Activated CD4-positive, alpha-beta T cell treated with anti-CD3 and anti-CD28 coated beads, Interleukin-2, amount 50 U/mL, for 48 hours (primary cell): Measurements from ENCODE around the gene GDA.
"Not testable (repeated sequence)": the region's sequence is repeated elsewhere in the genome, so short reads cannot be mapped to it uniquely, and the experiment has no call there.

Experiments used
- DNase-seq, 2 experiments: peaks; one replicate each; pipeline ENCODE4 v3.0.0-alpha.2; 2020

Gene GDA

DNA sequence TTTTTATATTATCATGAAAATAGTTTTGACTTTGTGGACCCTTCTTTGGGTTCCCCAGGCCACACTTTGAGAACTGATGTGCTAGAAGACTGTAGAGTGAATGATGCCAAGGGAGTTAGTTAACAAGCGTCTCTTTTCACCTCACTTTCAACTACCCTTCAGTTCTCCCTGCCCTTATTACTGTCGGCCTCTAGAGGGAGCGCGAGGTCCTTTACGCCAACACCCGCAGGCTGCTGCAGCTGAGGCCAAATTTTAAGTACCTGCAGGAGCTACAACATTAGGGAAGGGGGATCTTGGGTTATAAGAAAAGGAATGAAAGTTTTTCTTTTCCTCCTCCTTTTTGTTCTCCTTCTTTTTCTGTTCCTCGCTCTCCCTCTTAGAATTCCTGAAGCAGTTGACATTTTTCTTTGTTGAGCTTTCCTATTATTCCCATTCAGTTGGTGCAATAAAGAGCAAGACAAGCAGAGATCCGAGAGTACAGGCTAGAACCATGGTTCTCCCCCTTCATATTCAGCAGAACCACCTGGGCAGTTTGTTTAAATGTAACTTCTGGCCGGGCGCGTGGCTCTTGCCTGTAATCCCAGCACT is 131.8 kb downstream of the GDA start:
- DNase-seq, result peak; percentile 68 to 74

DNA sequence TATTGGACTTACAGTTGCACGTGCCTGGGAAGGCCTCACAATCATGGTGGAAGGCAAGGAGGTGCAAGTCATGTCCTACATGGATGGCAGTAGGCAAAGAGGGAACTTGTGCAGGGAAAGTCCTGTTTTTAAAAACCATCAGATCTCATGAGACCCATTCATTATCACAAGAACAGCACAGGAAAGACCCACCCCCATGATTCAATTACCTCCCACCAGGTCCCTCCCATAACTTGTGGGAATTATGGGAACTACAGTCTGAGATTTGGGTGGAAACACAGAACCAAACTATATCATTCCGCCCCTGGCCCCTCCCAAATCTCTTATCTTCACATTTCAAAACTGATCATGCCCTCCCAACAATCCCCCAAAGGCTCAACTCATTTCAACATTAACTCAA is 140.2 kb downstream of the GDA start:
- no peak for DNase-seq

DNA sequence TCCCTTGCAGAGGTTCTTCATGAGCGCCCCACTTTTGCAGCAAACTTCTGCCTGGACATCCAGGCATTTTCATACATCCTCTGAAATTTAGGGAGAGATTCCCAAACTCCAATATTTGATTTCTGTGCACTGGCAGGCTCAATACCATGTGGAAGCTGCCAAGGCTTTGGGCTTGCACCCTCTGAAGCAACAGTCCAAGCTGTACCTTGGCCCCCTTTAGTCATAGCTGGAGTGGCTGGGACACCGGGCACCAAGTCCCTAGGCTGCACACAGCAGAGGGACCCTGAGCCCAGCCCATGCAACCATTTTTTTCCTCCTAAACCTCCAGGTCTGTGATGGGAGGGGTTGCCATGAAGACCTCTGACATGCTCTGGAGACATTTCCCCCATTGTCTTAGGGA is 141.1 kb downstream of the GDA start:
- no peak for DNase-seq

DNA sequence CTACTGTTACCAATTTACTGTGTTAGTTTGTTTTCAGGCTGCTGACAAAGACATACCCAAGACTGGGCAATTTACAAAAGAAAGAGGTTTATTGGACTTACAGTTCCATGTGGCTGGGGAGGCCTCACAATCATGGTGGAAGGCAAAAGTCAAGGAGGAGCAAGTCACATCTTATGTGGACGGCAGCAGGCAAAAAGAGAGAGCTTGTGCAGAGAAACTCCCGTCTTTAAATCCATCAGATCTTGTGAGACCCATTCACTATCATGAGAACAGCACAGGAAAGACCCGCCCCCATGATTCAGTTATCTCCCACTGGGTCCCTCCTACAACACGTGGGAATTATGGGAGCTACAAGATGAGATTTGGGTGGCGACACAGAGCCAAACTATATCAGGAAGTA is 142.3 kb downstream of the GDA start:
- DNase-seq, result not testable (repeated sequence)

DNA sequence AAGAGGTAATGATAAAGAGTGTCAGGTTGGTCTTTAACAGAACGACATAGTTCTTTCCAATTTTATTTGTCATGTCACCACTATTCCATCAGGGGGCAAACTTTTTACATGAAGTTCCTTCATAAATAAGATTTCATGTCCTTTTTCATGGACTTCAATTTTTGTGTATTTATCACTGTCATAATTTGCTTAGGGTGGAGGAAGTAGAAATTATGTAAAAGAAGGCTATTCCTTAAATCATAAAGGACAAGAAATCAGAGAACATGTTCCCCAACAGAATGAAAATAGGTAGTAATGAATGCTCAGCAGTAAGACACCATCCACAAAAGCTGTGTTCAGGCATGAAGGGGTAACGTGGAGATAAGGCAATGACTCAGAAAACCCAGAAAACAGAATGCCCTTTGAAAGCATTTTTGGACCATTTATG is 143.0 kb downstream of the GDA start:
- DNase-seq, result no peak

DNA sequence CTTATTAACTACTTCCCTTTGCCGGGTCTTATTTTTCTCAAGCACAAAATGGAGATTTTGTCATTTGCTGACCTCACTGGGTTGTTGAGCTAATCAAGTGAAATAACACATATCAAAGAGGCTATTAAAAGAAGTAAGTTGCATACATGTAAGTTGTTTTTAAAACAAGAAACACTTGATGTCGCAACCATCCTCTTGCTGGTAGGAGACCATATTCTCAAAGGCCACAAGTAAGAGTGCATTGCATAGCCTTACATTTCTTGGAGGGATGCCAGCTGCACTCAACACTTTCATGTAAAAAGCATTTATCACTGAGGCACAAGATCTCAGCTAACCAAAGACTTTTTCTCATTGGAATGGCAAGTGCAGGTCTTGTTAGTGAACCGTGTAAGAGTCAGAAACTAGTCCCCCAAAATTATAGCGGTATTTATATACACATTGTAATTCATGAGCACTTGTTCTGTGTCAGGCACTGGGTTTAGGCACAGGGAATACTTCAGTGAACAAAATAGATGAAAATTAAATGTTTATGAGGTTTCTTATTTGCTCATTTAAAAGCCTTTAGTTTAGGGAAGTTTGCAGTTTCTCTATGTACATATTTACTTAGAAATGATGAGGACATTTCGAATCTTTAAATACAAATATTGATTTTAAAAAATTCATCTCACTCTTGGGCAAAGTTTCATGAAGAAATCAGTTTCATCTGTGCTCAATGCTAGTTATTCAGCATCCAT is 143.8 kb downstream of the GDA start:
- DNase-seq, result no peak

DNA sequence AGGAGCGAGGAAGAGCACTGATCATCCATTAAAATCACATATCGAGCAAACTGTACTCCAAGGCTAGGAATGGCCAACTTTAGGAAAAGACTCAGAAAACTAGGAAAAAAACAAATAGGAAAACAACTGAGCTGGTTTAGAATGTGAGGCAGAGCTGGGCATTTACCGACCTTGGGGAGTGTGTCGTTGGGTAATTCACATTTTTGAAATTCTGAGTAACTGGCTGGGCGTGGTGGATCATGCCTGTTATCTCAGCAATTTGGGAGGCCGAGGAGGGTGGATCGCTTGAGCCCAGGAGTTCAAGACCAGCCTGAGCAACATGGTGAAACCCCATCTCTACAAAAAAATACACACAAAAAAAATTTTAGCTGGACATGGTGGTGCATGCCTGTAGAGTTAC is 145.7 kb downstream of the GDA start:
- no peak for DNase-seq

DNA sequence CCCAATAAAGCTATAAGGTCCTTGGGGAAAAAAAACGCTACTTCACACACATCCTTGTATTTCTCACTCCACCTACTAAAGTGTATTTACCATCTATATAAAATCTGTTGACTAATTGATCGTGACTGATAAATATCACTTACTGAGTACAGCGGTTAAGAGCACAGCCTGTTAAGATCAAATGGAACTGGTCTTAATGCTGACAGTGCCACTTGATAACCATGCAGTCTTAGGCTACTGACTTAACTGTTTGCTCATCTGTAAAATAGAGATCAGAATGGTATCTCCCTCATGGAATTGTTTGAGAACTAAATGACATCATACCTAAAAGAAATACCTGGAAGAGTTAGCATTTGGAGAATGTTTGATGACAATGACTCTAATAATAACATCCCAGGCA is 148.3 kb downstream of the GDA start:
- no peak for DNase-seq

DNA sequence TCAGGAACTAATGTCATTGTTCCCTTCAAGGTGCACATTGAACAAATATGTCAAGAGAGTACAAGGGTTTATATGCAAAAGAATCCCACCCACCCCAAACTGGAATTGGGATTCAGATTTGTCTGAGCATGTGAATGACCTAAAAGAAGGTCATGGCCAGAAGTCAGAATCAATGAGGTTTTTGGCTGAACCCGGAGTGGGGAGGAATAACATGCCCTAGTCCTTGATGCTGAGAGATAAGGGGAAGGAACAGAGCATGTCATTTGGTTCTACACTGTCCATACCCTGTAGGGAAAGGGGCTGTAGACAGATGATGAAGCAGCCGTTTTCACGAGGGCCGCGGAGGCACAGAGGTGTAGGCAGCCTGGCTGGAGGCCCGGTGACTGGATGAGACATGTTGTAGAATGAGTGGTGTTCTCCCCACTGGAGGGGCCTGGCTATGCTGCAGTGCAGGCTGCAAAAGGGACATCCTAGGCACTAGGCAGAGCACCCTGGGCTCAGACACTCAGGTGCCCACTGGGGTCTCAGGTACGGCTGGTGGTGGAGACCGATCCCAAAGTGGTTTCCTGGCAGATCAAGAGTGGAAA is 149.9 kb downstream of the GDA start:
- no peak for DNase-seq

DNA sequence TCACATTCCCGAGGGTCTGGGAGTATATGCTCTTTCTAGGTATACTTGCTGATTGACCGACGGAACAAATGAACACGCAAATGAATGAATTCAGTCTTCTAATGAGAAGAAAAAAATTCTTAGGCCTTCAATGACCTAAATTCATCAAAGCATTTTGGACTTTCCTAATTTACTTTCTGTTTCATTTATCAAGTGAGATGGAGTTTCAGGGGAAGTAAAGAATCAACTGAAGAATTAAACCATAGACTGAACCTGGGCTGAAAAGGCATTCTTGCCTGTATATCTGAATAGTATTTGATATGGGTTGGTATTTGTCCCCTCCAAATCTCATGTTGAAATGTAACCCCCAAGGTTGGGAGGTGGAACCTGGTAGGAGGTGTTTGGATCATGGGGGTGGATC is 151.6 kb downstream of the GDA start:
- DNase-seq, result no peak
